CD4-positive, alpha-beta T cell treated with Interleukin-4 for 1 hour (primary cell): ENCODE data around the gene TMEM223.
"Not testable (repeated sequence)": the region's sequence is repeated elsewhere in the genome, so short reads cannot be mapped to it uniquely, and the experiment has no call there.

ENCODE experiments used
- DNase-seq, 2 donors: peaks; one replicate each; pipeline ENCODE4 v3.0.0-alpha.2; 2020 to 2022

TMEM223 gene, protein sequence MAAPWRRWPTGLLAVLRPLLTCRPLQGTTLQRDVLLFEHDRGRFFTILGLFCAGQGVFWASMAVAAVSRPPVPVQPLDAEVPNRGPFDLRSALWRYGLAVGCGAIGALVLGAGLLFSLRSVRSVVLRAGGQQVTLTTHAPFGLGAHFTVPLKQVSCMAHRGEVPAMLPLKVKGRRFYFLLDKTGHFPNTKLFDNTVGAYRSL

DNA sequence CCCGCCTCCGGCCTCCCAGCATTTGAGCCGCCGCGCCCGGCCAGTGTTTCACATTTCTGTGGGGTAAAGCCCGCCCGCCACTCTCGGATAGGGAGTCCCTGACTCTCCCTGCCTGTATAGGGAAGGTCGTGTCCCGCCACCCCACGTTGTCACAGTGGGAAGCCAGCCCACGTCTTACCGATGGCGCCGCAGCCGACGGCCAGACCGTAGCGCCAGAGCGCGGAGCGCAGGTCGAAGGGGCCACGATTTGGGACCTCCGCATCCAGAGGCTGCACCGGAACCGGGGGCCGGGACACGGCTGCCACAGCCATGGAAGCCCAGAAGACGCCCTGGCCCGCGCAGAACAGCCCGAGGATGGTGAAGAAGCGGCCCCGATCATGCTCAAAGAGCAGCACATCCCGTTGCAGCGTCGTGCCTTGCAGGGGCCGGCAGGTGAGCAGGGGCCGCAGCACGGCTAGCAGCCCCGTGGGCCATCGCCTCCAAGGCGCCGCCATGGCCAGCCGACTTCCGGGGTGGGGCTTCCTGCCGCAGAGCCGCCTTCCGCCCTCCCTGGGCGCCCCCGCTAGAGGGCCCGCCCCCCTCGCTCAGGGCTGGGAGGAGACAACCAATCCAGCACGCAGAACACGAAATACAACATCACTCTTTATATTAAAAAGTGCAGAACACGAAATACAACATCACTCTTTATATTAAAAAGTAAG, at the start of gene TMEM223:
Gene TMEM223 (minus strand): TSS at position 506 of the 701 bp plus-strand sequence. CDS start 12 bp downstream, at position 494.
- DNase-seq, result peak; percentile 87 to 90

- DNase-seq, result peak; percentile 88
Observed at GRCh38 chr11:62840721-62841360, 49.0 kb upstream of the TMEM223 start.

DNA sequence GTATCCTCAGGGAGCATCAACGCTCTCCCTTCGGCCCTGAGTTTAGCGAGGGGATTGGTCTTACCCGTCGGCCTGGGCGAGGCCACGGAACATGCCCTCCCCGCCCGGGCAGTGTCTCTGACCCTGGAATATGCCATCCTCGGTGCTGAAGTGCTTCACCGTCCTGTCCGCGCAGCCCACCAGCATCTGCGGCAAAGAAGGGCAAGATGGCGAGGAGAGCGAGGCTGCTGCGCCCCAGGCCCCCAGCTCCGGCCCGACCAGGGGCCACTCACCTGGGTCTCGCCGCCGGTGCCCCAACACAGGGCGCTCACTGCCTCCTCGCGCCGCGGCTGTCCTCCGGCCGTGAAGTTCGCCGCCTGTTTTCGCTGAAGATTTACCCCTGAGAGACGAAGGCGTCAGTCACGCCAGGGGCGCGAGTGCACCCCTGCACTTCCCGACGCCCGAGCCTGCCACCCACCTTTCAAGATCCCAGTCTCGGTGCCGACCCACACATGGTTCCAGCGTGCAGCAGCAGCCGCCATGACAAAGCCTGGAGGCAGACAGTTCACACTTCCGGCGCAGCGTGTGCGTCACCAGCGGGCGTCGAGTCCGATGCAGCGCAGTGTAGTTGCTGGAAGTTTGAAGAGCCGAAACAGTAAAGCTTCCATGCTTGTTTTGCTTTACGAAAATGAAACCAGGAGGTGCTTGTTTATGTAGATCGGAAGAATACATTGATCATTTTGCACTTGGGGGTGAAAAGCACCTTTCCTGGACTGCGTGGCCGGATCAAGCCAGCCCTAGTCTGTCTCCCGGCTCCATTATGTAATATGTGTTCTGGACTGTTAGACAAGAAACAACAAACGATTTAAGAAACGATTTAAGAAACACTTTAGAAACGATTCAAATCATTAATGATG, 47.5 kb upstream of the TMEM223 start, which contains the start of gene WDR74:
Gene WDR74 (minus strand): TSS at position 541 of the 896 bp plus-strand sequence. CDS start 20 bp downstream, at position 521.
- DNase-seq, result peak; percentile 95

- DNase-seq, result no peak
Observed at GRCh38 chr11:62835336-62835735, 43.5 kb upstream of the TMEM223 start.

GRCh38 chr11:62832336-62833234, 40.8 kb upstream of the TMEM223 start, which contains the start of gene TEX54:
TEX54 (minus strand) TSS chr11:62832841.
- DNase-seq, result no peak

GRCh38 chr11:62831520-62832335, 39.9 kb upstream of the TMEM223 start, which contains the start of gene STX5:
STX5 (minus strand) TSS chr11:62832051; CDS start chr11:62831243, 808 bp downstream.
- DNase-seq, result peak; percentile 99

DNA sequence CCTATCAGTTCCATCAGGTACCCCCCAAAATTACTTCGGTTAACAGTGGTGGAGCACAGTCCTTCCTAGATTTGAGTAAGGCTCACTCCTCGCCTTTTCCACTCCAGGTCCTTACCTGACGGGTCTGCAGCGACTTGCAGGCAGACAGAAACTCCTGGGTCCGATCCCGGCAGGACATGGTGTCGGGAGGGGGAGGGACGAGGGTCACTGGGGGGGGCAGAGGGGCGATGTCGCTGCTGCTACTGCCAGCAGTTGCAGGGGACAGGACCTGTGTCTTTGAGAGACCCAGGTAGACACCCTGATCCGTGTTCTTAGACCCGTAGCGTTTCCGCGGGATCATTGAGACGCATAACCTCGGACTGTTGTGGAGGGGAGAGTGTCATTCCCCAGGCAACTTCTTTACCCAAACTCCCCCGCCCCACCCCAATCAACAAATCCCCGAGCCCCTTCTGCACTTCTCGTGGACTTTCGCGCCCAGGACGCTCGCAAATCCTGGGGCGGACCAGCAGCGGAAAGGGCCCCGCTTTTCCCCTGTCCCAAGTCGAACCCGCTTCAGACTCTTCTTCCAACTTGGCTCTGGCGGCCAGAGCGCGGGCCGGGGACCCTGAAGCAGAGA, 39.2 kb upstream of the TMEM223 start:
- peak in 1 of 2 donors; percentile 14 for DNase-seq

GRCh38 chr11:62828130-62828529, 36.3 kb upstream of the TMEM223 start:
- DNase-seq, result not testable (repeated sequence)

- DNase-seq, result no peak
Observed at GRCh38 chr11:62823677-62824076, 31.9 kb upstream of the TMEM223 start.

DNA sequence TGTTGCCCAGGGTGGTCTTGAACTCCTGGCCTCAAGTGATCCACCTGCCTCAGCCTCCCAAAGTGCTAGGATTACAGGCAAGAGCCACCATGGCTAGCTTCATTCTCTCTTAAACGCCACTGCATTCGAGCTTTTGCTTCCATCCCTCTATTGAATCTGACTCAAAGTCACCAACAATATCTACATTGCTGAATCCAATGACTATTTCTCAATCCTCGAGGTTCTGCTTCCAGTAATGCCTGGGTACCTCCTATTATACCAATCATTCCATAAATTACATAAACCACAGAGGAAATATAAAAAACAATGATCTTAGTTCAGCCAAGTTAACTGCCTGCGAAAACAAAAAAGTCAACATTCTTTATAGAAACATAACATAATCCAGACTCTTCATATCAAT, 25.3 kb upstream of the TMEM223 start:
- DNase-seq, result no peak

DNA sequence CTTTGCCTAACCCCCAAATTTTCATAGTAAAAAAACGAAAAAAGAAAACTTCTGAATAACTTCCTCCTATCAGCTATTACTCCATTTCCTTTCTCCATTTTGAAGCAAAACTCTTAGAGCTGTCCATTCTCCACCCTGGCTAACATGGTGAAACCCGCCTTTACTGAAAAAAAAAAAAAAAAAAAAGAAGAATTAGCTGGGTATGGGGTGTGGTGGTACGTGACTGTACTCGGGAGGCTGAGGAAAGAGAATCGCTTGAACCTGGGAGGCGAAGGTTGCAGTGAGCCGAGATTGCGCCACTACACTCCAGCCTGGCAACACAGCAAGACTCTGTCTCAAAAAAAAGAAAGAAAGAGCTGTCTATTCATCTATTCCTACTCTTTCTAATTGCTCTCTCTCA, 24.8 kb upstream of the TMEM223 start:
- peak in 1 of 2 donors; percentile 59 for DNase-seq

DNA sequence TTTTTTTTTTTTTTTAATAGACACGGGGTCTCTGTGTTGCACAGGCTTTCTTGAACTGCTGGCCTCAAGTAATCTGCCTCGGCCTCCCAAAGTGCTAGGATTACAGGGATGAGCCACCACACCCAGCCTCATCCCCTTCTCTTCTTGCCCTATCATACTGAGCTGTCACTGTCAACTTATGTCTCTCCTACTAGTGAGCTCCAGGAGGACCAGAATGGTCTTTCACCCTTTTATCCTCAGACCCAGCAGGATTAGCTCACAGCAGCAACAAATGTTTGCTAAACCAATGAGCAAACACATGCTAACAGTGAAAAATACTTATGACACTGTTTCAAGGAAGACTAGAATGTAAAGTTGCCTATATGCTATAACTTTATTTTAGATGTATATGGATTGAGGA, 19.9 kb upstream of the TMEM223 start:
- DNase-seq, result no peak

DNA sequence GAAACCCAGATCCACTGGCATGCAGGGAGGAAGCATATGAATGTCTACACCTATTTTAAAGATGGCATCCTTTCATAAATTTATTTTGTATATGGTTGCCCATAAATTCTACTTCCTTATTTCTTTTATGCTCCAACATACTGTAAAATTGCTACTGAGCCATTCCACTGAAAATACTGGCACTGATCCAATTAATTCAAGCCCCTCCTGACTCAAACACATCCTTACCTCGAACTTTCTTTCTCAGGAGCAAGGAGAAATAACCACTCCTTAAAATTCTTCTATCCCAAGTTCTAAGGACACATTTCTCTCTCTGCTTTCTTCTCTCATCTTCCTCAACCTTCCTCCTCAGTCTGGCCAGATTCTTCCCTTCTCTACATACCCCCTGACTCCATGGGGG, 18.9 kb upstream of the TMEM223 start:
- DNase-seq, result no peak

DNA sequence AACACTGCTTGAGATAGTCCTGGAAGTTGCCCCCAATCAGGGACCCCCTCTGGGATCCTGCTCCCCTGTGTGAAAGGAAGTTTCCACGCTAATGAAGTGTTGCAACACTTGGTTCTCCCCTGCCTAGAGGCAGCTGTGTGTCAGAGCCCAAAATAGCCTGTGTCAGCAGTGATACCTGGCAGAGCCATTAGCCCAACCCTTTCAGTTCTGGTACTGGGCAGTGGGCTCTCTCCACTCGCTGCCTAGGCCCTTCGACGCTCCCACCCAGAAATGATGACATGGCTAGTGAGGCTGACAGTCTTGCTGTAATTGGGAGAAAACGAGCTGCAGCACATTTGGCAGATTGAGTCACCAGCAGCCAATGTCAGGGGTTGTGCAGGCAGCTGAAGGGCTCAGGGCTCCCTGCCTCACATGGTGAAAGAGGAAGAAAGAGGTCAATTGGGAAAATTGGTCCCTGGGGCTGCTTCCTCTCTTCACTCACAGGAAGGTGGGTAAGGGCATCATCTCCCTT, 14.9 kb upstream of the TMEM223 start:
- peak in 1 of 2 donors; percentile 63 for DNase-seq

GRCh38 chr11:62805961-62806441, 14.2 kb upstream of the TMEM223 start:
- DNase-seq, result peak; percentile 22 to 48

GRCh38 chr11:62805076-62805892, 13.5 kb upstream of the TMEM223 start, which contains the start of gene NXF1:
NXF1 (minus strand) TSS chr11:62805440; CDS start chr11:62805356, 84 bp downstream.
- peak; percentile 95 to 96 for DNase-seq

- DNase-seq, result no peak
Observed at GRCh38 chr11:62804310-62805075, 12.7 kb upstream of the TMEM223 start.

DNA sequence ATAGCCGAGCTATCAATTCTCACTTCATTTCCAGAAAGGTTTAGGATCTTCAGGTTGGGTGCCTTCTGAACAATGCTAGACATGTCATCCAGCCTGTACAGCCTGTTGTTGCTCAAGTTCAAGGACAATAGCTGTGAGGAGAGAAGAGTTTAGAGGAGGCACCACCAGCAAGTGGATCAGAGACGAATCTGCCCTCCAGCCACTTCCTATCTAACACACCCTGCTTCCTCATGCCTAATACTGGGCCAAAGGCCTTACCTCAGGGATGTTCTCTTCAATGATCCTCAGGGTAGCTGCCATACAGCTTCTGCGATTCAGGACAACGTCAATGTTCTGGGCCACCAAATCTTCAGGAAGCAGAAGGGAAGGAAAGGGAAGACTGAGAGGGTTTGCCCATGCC, 9.3 kb upstream of the TMEM223 start:
- no peak for DNase-seq
